Measurements from ENCODE around the gene STK38.
"Not testable (repeated sequence)": the region's sequence is repeated elsewhere in the genome, so short reads cannot be mapped to it uniquely, and the experiment has no call there.

STK38 gene

GRCh38 chr6:36479256-36479655, 68.0 kb downstream of the STK38 start:
- FAIRE-seq, result no peak

GRCh38 chr6:36478051-36478526, 69.2 kb downstream of the STK38 start:
- no peak for FAIRE-seq

- FAIRE-seq, result no peak
Observed at GRCh38 chr6:36469946-36470345, 77.3 kb downstream of the STK38 start.

- FAIRE-seq, result no peak
Observed at GRCh38 chr6:36469148-36469661, 78.1 kb downstream of the STK38 start.

GRCh38 chr6:36467625-36468024, 79.7 kb downstream of the STK38 start:
- no peak for FAIRE-seq

- no peak for FAIRE-seq
Observed at GRCh38 chr6:36464233-36464632, 83.0 kb downstream of the STK38 start.

- peak; percentile 3 for FAIRE-seq
Observed at GRCh38 chr6:36463676-36464075, 83.6 kb downstream of the STK38 start.

GRCh38 chr6:36461646-36462045, 85.6 kb downstream of the STK38 start:
- no peak for FAIRE-seq

- peak; percentile 17 for FAIRE-seq
Observed at GRCh38 chr6:36460916-36461315, 86.4 kb downstream of the STK38 start.

GRCh38 chr6:36459501-36459900, 87.8 kb downstream of the STK38 start:
- FAIRE-seq, result no peak

GRCh38 chr6:36455486-36456027, 91.7 kb downstream of the STK38 start:
- FAIRE-seq, result no peak

- not testable (repeated sequence) for FAIRE-seq
Observed at GRCh38 chr6:36452897-36453296, 94.4 kb downstream of the STK38 start.

GRCh38 chr6:36449173-36449572, 98.1 kb downstream of the STK38 start:
- not testable (repeated sequence) for FAIRE-seq

GRCh38 chr6:36445621-36446020, 101.7 kb downstream of the STK38 start:
- FAIRE-seq, result no peak

GRCh38 chr6:36444470-36444869, 102.8 kb downstream of the STK38 start:
- FAIRE-seq, result no peak

Data from G401.6 (cell line).